HepG2 (cell line): Measurements from ENCODE around the gene FRK. TPM values are rescaled to one million over a fixed set of nuclear protein-coding genes. Genes with fewer than 3 reads are reported as not detected.

ENCODE experiments used
- ATAC-seq: fragments of 200-7000 bp; cut with Tn5 transposase; 3 replicates; pipeline ENCODE4 v1.9.1; 2020; ENCODE audit warnings: mild to moderate bottlenecking, moderate library complexity
- BruUV-seq: library from RNA; stranded (reverse); fragments of 400-500 nt; replicated peaks from 2 replicates; lab custom pipeline; 2021; lab: Mats Ljungman, UMichigan
- CTCF ChIA-PET: fragments of 300-600 bp; formaldehyde crosslinking; extraction: SDS; loops from one replicate; lab custom pipeline; 2021; ENCODE audit warnings: low total read pairs, inconsistent platforms, low intra/inter-chr PET ratio; lab: Yijun Ruan, JAX
- POLR2A ChIA-PET: fragments of 350-600 bp; sonication (Branson Sonifier 250); formaldehyde crosslinking; loops from one replicate; lab custom pipeline; 2020; ENCODE audit warnings: antibody characterized with exemption, inconsistent platforms; lab: Yijun Ruan, JAX
- DNase-seq: peaks from one replicate; pipeline ENCODE4 v3.0.0-alpha.2; 2015; ENCODE audit warnings: low spot score
- FAIRE-seq: peaks from 3 replicates; lab custom pipeline; 2011; peaks lifted over from hg19 to GRCh38; lab: Jason Lieb, UNC
- H2AFZ ChIP-seq: one replicate; pipeline ENCODE4 v1.6.1; 2011; ENCODE audit warnings: low read length, inconsistent platforms
- H3K27ac ChIP-seq: fragments of 300-600 bp; 3 replicates; pipeline ENCODE4 v1.8.0; 2011; ENCODE audit warnings: mixed run types, mild to moderate bottlenecking, mixed read lengths, low read length, inconsistent platforms; ENCODE audit not compliant: insufficient read depth; ENCODE audit errors: extremely low read length
- H3K27me3 ChIP-seq, 2 experiments: fragments of 200-600 bp in 1 of 2; 2 replicates in 1 of 2; 3 replicates in 1 of 2; pipeline versions ENCODE4 v1.6.0 to v1.8.0; 2011; ENCODE audit warnings: low read length in 2 of 2, mild to moderate bottlenecking in 2 of 2, moderate library complexity in 2 of 2, inconsistent platforms in 1 of 2; ENCODE audit not compliant: insufficient read depth in 2 of 2, control insufficient read depth in 1 of 2
- H3K36me3 ChIP-seq, 2 experiments: fragments of 200-600 bp in 1 of 2; replicated peaks in 1 of 2; 2 replicates in 1 of 2; 3 replicates in 1 of 2; pipeline versions ENCODE4 v1.5.1 to v1.8.0; 2011; ENCODE audit warnings: low read length in 2 of 2, inconsistent platforms in 1 of 2; ENCODE audit not compliant: insufficient read depth in 2 of 2, control insufficient read depth in 1 of 2
- H3K4me1 ChIP-seq: 2 replicates; pipeline ENCODE4 v1.5.1; 2012; ENCODE audit warnings: low read length, inconsistent platforms; ENCODE audit not compliant: insufficient read depth
- H3K4me2 ChIP-seq: 2 replicates; pipeline ENCODE4 v1.6.0; 2011; ENCODE audit warnings: low read depth, low read length, inconsistent platforms
- H3K4me3 ChIP-seq, 3 experiments: fragments of 200-600 bp in 1 of 3; sonication (generic), shearing (Covaris generic) in 1 of 3; replicated peaks in 1 of 3; 2 replicates each; pipeline ENCODE4 v1.5.1; 2011 to 2016; ENCODE audit warnings: low read length in 3 of 3, inconsistent platforms in 2 of 3, low read depth in 2 of 3, mild to moderate bottlenecking in 2 of 3, control low read depth in 1 of 3, mixed read lengths in 1 of 3; ENCODE audit not compliant: insufficient read depth in 1 of 3
- H3K79me2 ChIP-seq: one replicate; pipeline ENCODE4 v1.6.1; 2011; ENCODE audit warnings: low read length, inconsistent platforms; ENCODE audit not compliant: insufficient read depth
- H3K9ac ChIP-seq: 2 replicates; pipeline ENCODE4 v1.6.0; 2011; ENCODE audit warnings: mild to moderate bottlenecking, low read depth, low read length, inconsistent platforms; ENCODE audit not compliant: insufficient read depth
- H3K9me3 ChIP-seq: 2 replicates; pipeline ENCODE4 v1.5.1; 2012; ENCODE audit warnings: mild to moderate bottlenecking, low read length
- H4K20me1 ChIP-seq: 2 replicates; pipeline ENCODE4 v1.6.0; 2011; ENCODE audit warnings: inconsistent platforms, mild to moderate bottlenecking, low read length, moderate library complexity; ENCODE audit not compliant: insufficient read depth
- FIP1L1 ChIP-seq: fragments of 200-400 bp; formaldehyde crosslinking; IDR thresholded peaks from 2 replicates; pipeline ENCODE4 v1.6.1; 2018; ENCODE audit warnings: low read depth, mild to moderate bottlenecking, low read length, moderate library complexity, borderline replicate concordance; ENCODE audit not compliant: insufficient read depth
- GFI1 ChIP-seq: sonication (generic); formaldehyde crosslinking; IDR thresholded peaks from 2 replicates; pipeline ENCODE4 v1.5.0; 2020; ENCODE audit warnings: missing genetic modification reagents, mild to moderate bottlenecking, borderline replicate concordance
- HNF1B ChIP-seq: sonication (generic); formaldehyde crosslinking; IDR thresholded peaks from 2 replicates; pipeline ENCODE4 v1.5.1; 2020; ENCODE audit warnings: mild to moderate bottlenecking, moderate library complexity, missing genetic modification reagents
- KMT2A ChIP-seq: sonication (generic); formaldehyde crosslinking; IDR thresholded peaks from 2 replicates; pipeline ENCODE4 v1.4.0; 2020; ENCODE audit warnings: missing genetic modification reagents
- NFIB ChIP-seq: sonication (generic); formaldehyde crosslinking; IDR thresholded peaks from 2 replicates; pipeline ENCODE4 v1.9.0; 2021; ENCODE audit warnings: missing genetic modification reagents, mild to moderate bottlenecking, borderline replicate concordance
- NKX3-1 ChIP-seq: sonication (generic); formaldehyde crosslinking; IDR thresholded peaks from 2 replicates; pipeline ENCODE4 v1.5.0; 2020; ENCODE audit warnings: missing genetic modification reagents
- RBM39 ChIP-seq: fragments of 200-400 bp; formaldehyde crosslinking; IDR thresholded peaks from one replicate; pipeline ENCODE4 v1.6.1; 2018; ENCODE audit warnings: antibody characterized with exemption, mild to moderate bottlenecking, low read depth, low read length; ENCODE audit not compliant: poor library complexity, severe bottlenecking
- REXO4 ChIP-seq: sonication (generic); formaldehyde crosslinking; IDR thresholded peaks from 2 replicates; pipeline ENCODE4 v1.8.0; 2022; ENCODE audit warnings: missing genetic modification reagents, mild to moderate bottlenecking, borderline replicate concordance
- SKIL ChIP-seq: sonication (generic); formaldehyde crosslinking; IDR thresholded peaks from 2 replicates; pipeline ENCODE4 v1.8.0; 2022; ENCODE audit warnings: missing genetic modification reagents, mild to moderate bottlenecking, moderate library complexity, borderline replicate concordance
- ZNF121 ChIP-seq: sonication (generic); formaldehyde crosslinking; IDR thresholded peaks from 2 replicates; pipeline ENCODE4 v1.5.0; 2020; ENCODE audit warnings: mild to moderate bottlenecking, missing genetic modification reagents
- ZNF138 ChIP-seq: sonication (generic); formaldehyde crosslinking; IDR thresholded peaks from 2 replicates; pipeline ENCODE4 v1.5.0; 2020; ENCODE audit warnings: mild to moderate bottlenecking, low read depth, missing genetic modification reagents
- ZNF274 ChIP-seq: sonication (generic); formaldehyde crosslinking; IDR thresholded peaks from 2 replicates; pipeline ENCODE4 v1.5.1; 2020; ENCODE audit warnings: mild to moderate bottlenecking, missing genetic modification reagents
- ZNF570 ChIP-seq: sonication (generic); formaldehyde crosslinking; IDR thresholded peaks from 2 replicates; pipeline ENCODE4 v1.4.0; 2020; ENCODE audit warnings: mild to moderate bottlenecking, missing genetic modification reagents, borderline replicate concordance
- ZNF724P ChIP-seq: sonication (generic); formaldehyde crosslinking; IDR thresholded peaks from 2 replicates; pipeline ENCODE4 v1.8.0; 2022; ENCODE audit warnings: missing genetic modification reagents, borderline replicate concordance
- ZNF768 ChIP-seq: sonication (generic); formaldehyde crosslinking; IDR thresholded peaks from 2 replicates; pipeline ENCODE4 v1.4.0; 2020; ENCODE audit warnings: missing genetic modification reagents
- ZNF816 ChIP-seq: sonication (generic); formaldehyde crosslinking; IDR thresholded peaks from 2 replicates; pipeline ENCODE4 v1.8.0; 2022; ENCODE audit warnings: missing genetic modification reagents, mild to moderate bottlenecking, borderline replicate concordance
- ZSCAN29 ChIP-seq: sonication (generic); formaldehyde crosslinking; conservative IDR thresholded peaks from 2 replicates; pipeline ENCODE4 v1.4.0; 2020; ENCODE audit warnings: mild to moderate bottlenecking, missing genetic modification reagents
- WGBS: methylation state at CpG from one replicate; pipeline ENCODE4 v1.1.6; 2017; ENCODE audit warnings: low lambda C conversion rate; 5-methylcytosine and 5-hydroxymethylcytosine counted together
- in situ Hi-C: cut with HindIII; loops from 2 replicates; pipeline ENCODE4 v1.10.0; 2017; ENCODE audit warnings: low pct_unique_long_range_greater_than_20kb; ENCODE audit not compliant: extremely low pct_ligation_motif_present
- intact Hi-C: fragments of 100-400 bp; cut with micrococcal nuclease; formaldehyde crosslinking; loops from one replicate; pipeline ENCODE4 v1.10.0; 2022; ENCODE audit not compliant: unreplicated experiment
- polyA plus RNA-seq, 8 experiments: library from polyadenylated mRNA; depleted of rRNA in 3 of 8; stranded (reverse) in 7 of 8; unstranded in 1 of 8; fragments of >200 nt; fragmentation: Illumina TruSeq in 4 of 8; extraction: Trizol in 4 of 8; gene quantifications; 2 replicates each; pipeline versions ENCODE4 v1.2.1 to v1.2.3, GENCODE V29; 2011 to 2016; ENCODE audit warnings: low read depth in 4 of 8, missing spikeins in 1 of 8, mixed read lengths in 1 of 8; ENCODE audit not compliant: insufficient read depth in 1 of 8
- total RNA-seq, 5 experiments: library from RNA; depleted of rRNA; stranded (reverse); fragments of >200 nt; fragmentation: Illumina TruSeq; extraction: Trizol; gene quantifications; 2 replicates each; pipeline ENCODE4 v1.2.3, GENCODE V29; 2016; ENCODE audit warnings: low read depth in 1 of 5
- TF ChIP-seq, protein P1 (sequence below): IDR thresholded peaks from 2 replicates; pipeline ENCODE4 v1.6.1; 2016; ENCODE audit warnings: missing biosample characterization, missing genetic modification reagents, low read depth
- TF ChIP-seq, protein P2 (sequence below): IDR thresholded peaks from 2 replicates; pipeline ENCODE4 v1.6.1; 2016; ENCODE audit warnings: low read depth

FRK gene
- total and polyA plus RNA-seq, 2 of the 13 experiments (the other 11 are each of a cell fraction or from before 2014, with no cell fraction given) = 1.3 to 2.9 TPM

GRCh38 chr6:115891750-115892149 is 168.9 kb downstream of the FRK start:
- Histone ChIP-seq H3K36me3 (no peaks in the 10 kb centered on the region), H4K20me1 (no peaks in the 10 kb centered on the region), H3K4me3 (no peak overlapping the region), H2AFZ (no peak overlapping the region), H3K27me3 (no peaks in the 10 kb centered on the region), H3K79me2 (no peaks in the 10 kb centered on the region), H3K4me2 (no peak overlapping the region), H3K9ac (no peak overlapping the region), H3K9me3 (no peaks in the 10 kb centered on the region), H3K27ac (no peak overlapping the region), H3K4me1 (peaks cover 8% of the 10 kb centered on the region)
- ChIA-PET POLR2A (no interaction called here), CTCF (no interaction called here)
- no TSS peak for BruUV-seq
- intact Hi-C loops (loop anchor here (10.0 kb wide), 1 partner anchor 347 kb away; no protein-coding TSS in a partner anchor), in situ Hi-C loops (loop anchor here (25.0 kb wide), 2 partner anchors 1129 to 1904 kb away; no protein-coding TSS in a partner anchor)
- ATAC-seq = no peak
- FAIRE-seq = no peak
- no peak for DNase-seq
- 17% methylated on average over 2 of the region's 2 CpGs for WGBS
- no peak for TF ChIP-seq NFIB (CRISPR knock-in tag)
- TF ChIP-seq, protein P1, sequence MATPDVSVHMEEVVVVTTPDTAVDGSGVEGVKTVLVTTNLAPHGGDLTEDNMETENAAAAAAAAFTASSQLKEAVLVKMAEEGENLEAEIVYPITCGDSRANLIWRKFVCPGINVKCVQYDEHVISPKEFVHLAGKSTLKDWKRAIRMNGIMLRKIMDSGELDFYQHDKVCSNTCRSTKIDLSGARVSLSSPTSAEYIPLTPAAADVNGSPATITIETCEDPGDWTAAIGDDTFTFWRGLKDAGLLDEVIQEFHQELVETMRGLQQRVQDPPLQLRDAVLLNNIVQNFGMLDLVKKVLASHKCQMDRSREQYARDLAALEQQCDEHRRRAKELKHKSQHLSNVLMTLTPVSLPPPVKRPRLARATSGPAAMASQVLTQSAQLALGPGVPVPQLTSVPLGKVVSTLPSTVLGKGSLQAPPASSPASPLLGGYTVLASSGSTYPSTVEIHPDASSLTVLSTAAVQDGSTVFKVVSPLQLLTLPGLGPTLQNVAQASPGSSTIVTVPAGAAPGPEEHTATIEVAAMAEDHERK = no peak
- TF ChIP-seq ZNF121 = no peak
- no peak for TF ChIP-seq ZNF724P (CRISPR knock-in tag)
- no peak for TF ChIP-seq NKX3-1
- TF ChIP-seq KMT2A (CRISPR knock-in tag) = no peak
- TF ChIP-seq HNF1B (CRISPR knock-in tag) = no peak
- no peak for TF ChIP-seq ZNF816 (CRISPR knock-in tag)
- TF ChIP-seq ZNF138 (CRISPR knock-in tag) = no peak
- TF ChIP-seq, protein P2, sequence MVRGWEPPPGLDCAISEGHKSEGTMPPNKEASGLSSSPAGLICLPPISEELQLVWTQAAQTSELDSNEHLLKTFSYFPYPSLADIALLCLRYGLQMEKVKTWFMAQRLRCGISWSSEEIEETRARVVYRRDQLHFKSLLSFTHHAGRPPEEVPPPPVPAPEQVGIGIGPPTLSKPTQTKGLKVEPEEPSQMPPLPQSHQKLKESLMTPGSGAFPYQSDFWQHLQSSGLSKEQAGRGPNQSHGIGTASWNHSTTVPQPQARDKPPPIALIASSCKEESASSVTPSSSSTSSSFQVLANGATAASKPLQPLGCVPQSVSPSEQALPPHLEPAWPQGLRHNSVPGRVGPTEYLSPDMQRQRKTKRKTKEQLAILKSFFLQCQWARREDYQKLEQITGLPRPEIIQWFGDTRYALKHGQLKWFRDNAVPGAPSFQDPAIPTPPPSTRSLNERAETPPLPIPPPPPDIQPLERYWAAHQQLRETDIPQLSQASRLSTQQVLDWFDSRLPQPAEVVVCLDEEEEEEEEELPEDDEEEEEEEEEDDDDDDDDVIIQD (CRISPR knock-in tag) = no peak
- no peak for TF ChIP-seq RBM39
- no peak for TF ChIP-seq ZNF274 (CRISPR knock-in tag)
- TF ChIP-seq FIP1L1 = no peak
- TF ChIP-seq GFI1 (CRISPR knock-in tag) = no peak
- TF ChIP-seq ZNF768 (CRISPR knock-in tag) = no peak
- TF ChIP-seq REXO4 (CRISPR knock-in tag) = no peak
- TF ChIP-seq SKIL (CRISPR knock-in tag) = no peak
- TF ChIP-seq ZNF570 (CRISPR knock-in tag) = no peak
- TF ChIP-seq ZSCAN29 (CRISPR knock-in tag) = no peak
